Spleen (tissue), 11 donors: ENCODE data around the gene HTATSF1. TPM values are rescaled to one million over a fixed set of nuclear protein-coding genes. Genes with fewer than 3 reads are reported as not detected.
A peak's percentile ranks its signal among the peaks of the same experiment; 100 is the strongest.

Source experiments
- DNase-seq: peaks from one replicate; pipeline ENCODE4 v3.0.0-alpha.2; 2020
- H3K27ac ChIP-seq, 8 donors: fragments of 200-600 bp; sonication (generic) in 7 of 8; 1 replicate in 4 of 8; 2 replicates in 4 of 8; pipeline versions ENCODE4 v1.5.0 to v1.8.0; 2016 to 2021; ENCODE audit warnings: inconsistent platforms in 4 of 8, mild to moderate bottlenecking in 4 of 8, moderate library complexity in 1 of 8
- H3K27me3 ChIP-seq, 7 donors: fragments of 200-600 bp; sonication (generic) in 6 of 7; replicated peaks in 1 of 7; 1 replicate in 4 of 7; 2 replicates in 3 of 7; pipeline versions ENCODE4 v1.5.0 to v1.8.0; 2016 to 2021; ENCODE audit warnings: inconsistent platforms in 3 of 7, mild to moderate bottlenecking in 1 of 7
- H3K36me3 ChIP-seq, 6 donors: fragments of 200-600 bp; sonication (generic) in 5 of 6; 1 replicate in 4 of 6; 2 replicates in 2 of 6; pipeline versions ENCODE4 v1.5.0 to v1.8.0; 2016 to 2021; ENCODE audit warnings: inconsistent platforms in 2 of 6
- H3K4me1 ChIP-seq, 6 donors: fragments of 200-600 bp; sonication (generic) in 5 of 6; 1 replicate in 3 of 6; 2 replicates in 3 of 6; pipeline versions ENCODE4 v1.5.0 to v1.8.0; 2016 to 2021; ENCODE audit warnings: inconsistent platforms in 3 of 6
- H3K4me3 ChIP-seq, 8 donors: fragments of 200-600 bp; sonication (generic) in 7 of 8; 1 replicate in 4 of 8; 2 replicates in 4 of 8; pipeline versions ENCODE4 v1.5.0 to v1.8.0; 2016 to 2021; ENCODE audit warnings: inconsistent platforms in 4 of 8, mild to moderate bottlenecking in 4 of 8, moderate library complexity in 2 of 8
- H3K9me3 ChIP-seq, 8 donors: fragments of 200-600 bp; sonication (generic) in 7 of 8; 1 replicate in 4 of 8; 2 replicates in 4 of 8; pipeline versions ENCODE4 v1.5.0 to v1.8.0; 2016 to 2021; ENCODE audit warnings: inconsistent platforms in 4 of 8
- CTCF ChIP-seq, 11 experiments: fragments of 200-600 bp in 7 of 11; fragments of 450-650 bp in 4 of 11; sonication (generic) in 4 of 11; IDR thresholded peaks in 8 of 11; conservative IDR thresholded peaks in 3 of 11; 1 replicate in 7 of 11; 2 replicates in 4 of 11; pipeline versions ENCODE4 v1.4.0 to v1.8.0; 2016 to 2021; ENCODE audit warnings: antibody characterized with exemption in 11 of 11, inconsistent platforms in 4 of 11, mild to moderate bottlenecking in 1 of 11
- POLR2A ChIP-seq, 3 donors: fragments of 450-650 bp; IDR thresholded peaks; one replicate each; pipeline ENCODE4 v1.5.1; 2017; ENCODE audit warnings: antibody characterized with exemption in 3 of 3, mild to moderate bottlenecking in 1 of 3
- POLR2AphosphoS5 ChIP-seq, 3 donors: sonication (generic); formaldehyde crosslinking; IDR thresholded peaks; one replicate each; pipeline ENCODE4 v1.5.1; 2017; ENCODE audit warnings: antibody characterized with exemption in 3 of 3
- WGBS, 5 donors: extraction: QIAGEN DNeasy Blood & Tissue Kit in 3 of 5; methylation state at CpG; one replicate each; pipeline versions ENCODE4 v1.1.5 to v1.1.7; 2013 to 2018; 5-methylcytosine and 5-hydroxymethylcytosine counted together
- intact Hi-C: fragments of 100-400 bp; cut with DNase I; formaldehyde crosslinking; loops from one replicate; pipeline ENCODE4 v1.15.0; 2023; ENCODE audit warnings: low total_unique reads
- polyA plus RNA-seq, 3 donors: library from polyadenylated mRNA; stranded (reverse); fragments of 200-250 nt; gene quantifications; one replicate each; pipeline ENCODE4 v1.2.1, GENCODE V29; 2013
- total RNA-seq, 7 donors: library from RNA; depleted of rRNA in 3 of 7; stranded (reverse); fragments of >200 nt in 3 of 7; fragmentation: NEBNext Ultra II Directional in 4 of 7; extraction: Animal tissue kit (Norgen Biotek cat#: 25700) in 4 of 7; gene quantifications; one replicate each; pipeline versions ENCODE4 v1.1.0 to v1.2.1, GENCODE V29; 2016 to 2021
- donor health status: healthy with polysubstance abuse.
- donor health status: DM: no; HTN: no; CAD: no; lungs with moderate emphysema.
- donor health status: DM: no; HTN: no; CAD: no.
- donor health status: Bipolar disorder and iron deficiency.
- donor health status: healthy.
- donor health status: DM: no; HTN: no; CAD: no.
- donor health status: DM: yes; HTN: yes; CAD: no.

Gene HTATSF1
- total and polyA plus RNA-seq, 10 donors = 15.8 to 40.5 (median 25.5) TPM

DNA sequence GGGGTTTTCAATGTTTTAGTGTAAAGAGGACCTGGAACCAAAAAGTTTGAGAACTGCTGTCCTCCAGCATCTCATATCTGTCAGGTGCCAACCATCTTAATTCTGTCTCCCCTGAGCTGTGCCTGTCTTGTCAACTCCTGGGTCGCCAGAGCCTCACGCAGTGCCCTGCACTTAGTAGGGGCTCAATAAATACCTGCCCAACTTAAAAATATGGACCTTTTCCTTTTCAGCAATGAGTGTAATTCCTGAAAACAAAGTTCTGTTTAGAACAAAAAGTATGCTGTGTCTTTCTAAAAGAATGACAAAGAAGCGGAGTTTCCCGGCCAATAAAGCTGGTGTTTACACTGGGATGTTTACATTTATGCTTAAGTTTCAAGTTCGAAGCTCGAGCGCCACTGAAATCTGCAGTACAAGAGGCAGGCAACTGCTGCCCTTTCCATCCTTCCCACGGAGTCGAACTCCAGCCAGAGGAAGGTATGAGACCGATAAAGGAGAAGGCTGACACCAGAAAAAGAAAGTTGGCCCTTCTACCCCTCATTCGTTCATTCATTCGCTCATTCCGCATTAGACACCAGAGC, 1.1 kb upstream of the HTATSF1 start:
- Histone ChIP-seq H3K4me1 (peaks cover 0 to 30% (median 11%) of the 10 kb centered on the region in 6 donors), H3K9me3 (no peaks in the 10 kb centered on the region), H3K27ac (peak overlapping the region; percentile 83 to 97 (median 96)), H3K36me3 (peaks cover 0 to 18% (median 4%) of the 10 kb centered on the region in 6 donors), H3K4me3 (peak overlapping the region; percentile 10 to 78 (median 56)), H3K27me3 (peaks cover 0 to 2% (median 0%) of the 10 kb centered on the region in 7 donors)
- WGBS, 5 donors = 4 to 55% (median 9%) methylated on average over 13 of the region's 13 CpGs
- no peak for DNase-seq
- TF ChIP-seq POLR2AphosphoS5 (IDR thresholded peaks at IDR 0.05) (no peak), POLR2A (IDR thresholded peaks at IDR 0.05) (no peak), CTCF (IDR thresholded peaks at IDR 0.05 in 8 of 11, conservative IDR thresholded peaks at IDR 0.05 in 3 of 11) (no peak)
- intact Hi-C loops = no loop called here

DNA sequence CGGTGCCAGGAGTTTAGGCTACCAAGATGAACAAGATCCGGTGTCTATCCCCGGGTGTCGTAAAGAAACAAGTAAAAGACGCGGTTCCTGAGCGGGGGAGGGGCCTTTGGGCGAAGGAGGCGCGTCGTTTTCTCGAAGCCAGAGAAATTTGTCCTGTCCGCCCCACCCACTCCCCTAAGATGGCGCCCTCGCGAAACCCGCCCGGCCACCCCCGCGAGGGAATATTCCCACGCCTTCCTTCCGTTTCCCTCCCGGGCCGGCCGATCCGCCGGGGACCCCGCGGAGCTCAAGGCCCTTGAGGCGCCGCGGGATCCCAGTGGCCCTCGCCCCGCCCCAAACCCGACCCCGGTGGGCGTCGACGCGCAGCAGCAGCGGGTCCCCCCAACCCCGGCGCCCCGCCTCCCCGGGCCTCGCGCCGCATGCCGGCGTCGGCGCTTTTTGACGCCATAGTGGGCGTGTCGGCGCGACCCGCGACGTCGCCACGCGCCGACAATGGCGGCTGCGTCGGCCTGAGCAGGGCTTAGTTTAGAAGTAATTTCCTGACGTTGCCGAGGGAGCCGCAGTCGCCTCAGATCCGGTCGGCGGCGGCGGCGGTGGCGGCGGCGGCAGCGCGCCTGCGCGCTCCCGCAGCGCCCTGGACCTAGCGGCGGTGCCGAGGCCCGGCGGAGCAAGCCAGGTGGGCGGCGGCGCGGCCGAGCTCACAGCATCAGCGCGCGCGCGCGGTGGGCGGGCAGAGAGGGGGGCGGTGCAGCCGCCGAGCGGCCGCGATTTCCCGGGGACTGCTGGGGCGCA, 432 bp upstream of the HTATSF1 start:
- WGBS, 5 donors = 1 to 65% (median 10%) methylated on average over 27 to 111 of the region's 111 CpGs
- intact Hi-C loops = no loop called here
- TF ChIP-seq CTCF (IDR thresholded peaks at IDR 0.05 in 8 of 11, conservative IDR thresholded peaks at IDR 0.05 in 3 of 11) = peak in 1 of 11 experiments; percentile 8
- TF ChIP-seq POLR2AphosphoS5 (IDR thresholded peaks at IDR 0.05) = peak; percentile 70 to 79 (median 73)
- TF ChIP-seq POLR2A (IDR thresholded peaks at IDR 0.05) = peak in 1 of 3 donors; percentile 3
- H3K27ac ChIP-seq = peak overlapping the region; percentile 83 to 97 (median 96)
- DNase-seq = peak; percentile 95
- H3K36me3 ChIP-seq = peaks cover 0 to 25% (median 7%) of the 10 kb centered on the region in 6 donors
- H3K9me3 ChIP-seq = no peaks in the 10 kb centered on the region
- H3K4me1 ChIP-seq = peaks cover 0 to 30% (median 11%) of the 10 kb centered on the region in 6 donors
- peak overlapping the region; percentile 30 to 78 (median 56) for H3K4me3 ChIP-seq
- H3K27me3 ChIP-seq = no peaks in the 10 kb centered on the region

GRCh38 chrX:136519069-136519468, 21.7 kb downstream of the HTATSF1 start:
- Histone ChIP-seq H3K27ac (no peak overlapping the region), H3K4me3 (no peak overlapping the region), H3K9me3 (no peaks in the 10 kb centered on the region), H3K27me3 (peaks cover 0 to 6% (median 0%) of the 10 kb centered on the region in 7 donors), H3K36me3 (no peaks in the 10 kb centered on the region), H3K4me1 (no peaks in the 10 kb centered on the region)
- intact Hi-C loops = no loop called here
- no peak for DNase-seq
- no peak for TF ChIP-seq CTCF (IDR thresholded peaks at IDR 0.05 in 8 of 11, conservative IDR thresholded peaks at IDR 0.05 in 3 of 11)
- no peak for TF ChIP-seq POLR2AphosphoS5 (IDR thresholded peaks at IDR 0.05)
- no peak for TF ChIP-seq POLR2A (IDR thresholded peaks at IDR 0.05)
- WGBS, 5 donors = 65 to 88% (median 85%) methylated on average over 5 of the region's 5 CpGs

GRCh38 chrX:136523770-136524169, 26.4 kb downstream of the HTATSF1 start:
- intact Hi-C loops = no loop called here
- Histone ChIP-seq H3K4me3 (no peak overlapping the region), H3K27me3 (peaks cover 0 to 6% (median 0%) of the 10 kb centered on the region in 7 donors), H3K9me3 (no peaks in the 10 kb centered on the region), H3K27ac (no peak overlapping the region), H3K36me3 (no peaks in the 10 kb centered on the region), H3K4me1 (no peaks in the 10 kb centered on the region)
- DNase-seq = no peak
- TF ChIP-seq CTCF (IDR thresholded peaks at IDR 0.05 in 8 of 11, conservative IDR thresholded peaks at IDR 0.05 in 3 of 11) (no peak), POLR2A (IDR thresholded peaks at IDR 0.05) (no peak), POLR2AphosphoS5 (IDR thresholded peaks at IDR 0.05) (no peak)
